Stimulated activated CD4-positive, alpha-beta T cell treated with anti-CD3 and anti-CD28 coated beads, Interleukin-2, amount 100 ng/mL, for 48 hours (primary cell): ENCODE data around the gene RNU1-2.
"Not testable (repeated sequence)": the region's sequence is repeated elsewhere in the genome, so short reads cannot be mapped to it uniquely, and the experiment has no call there.

Source experiments
- DNase-seq, 2 donors: peaks; one replicate each; pipeline ENCODE4 v3.0.0-alpha.2; 2020

Gene RNU1-2

GRCh38 chr1:16927711-16928485 lies 32.1 kb downstream of the RNU1-2 start:
- no peak for DNase-seq

- not testable (repeated sequence) for DNase-seq
Measured at GRCh38 chr1:16929146-16930041, 33.6 kb downstream of the RNU1-2 start.

- DNase-seq: not testable (repeated sequence)
Measured at GRCh38 chr1:16931206-16931934, 35.6 kb downstream of the RNU1-2 start.

DNA sequence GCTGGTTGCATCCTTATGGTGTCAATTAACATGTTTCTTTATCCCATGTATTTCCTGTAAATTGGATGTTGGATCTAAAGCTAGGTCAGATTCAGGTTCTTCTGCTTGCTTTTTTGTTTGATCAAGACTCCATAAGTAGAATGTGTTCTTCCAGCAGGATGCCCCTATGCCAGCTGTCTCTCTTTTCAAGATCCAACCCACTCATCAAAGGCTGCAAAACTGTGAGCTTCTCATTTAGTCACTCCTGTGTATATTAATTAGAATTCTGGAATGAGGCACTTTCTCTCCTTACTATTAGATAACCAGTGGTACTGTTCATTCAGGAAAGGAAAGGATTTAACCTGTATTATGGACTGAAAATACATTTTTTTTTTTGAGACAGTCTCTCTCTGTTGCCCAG lies 38.2 kb downstream of the RNU1-2 start:
- DNase-seq: not testable (repeated sequence)

DNA sequence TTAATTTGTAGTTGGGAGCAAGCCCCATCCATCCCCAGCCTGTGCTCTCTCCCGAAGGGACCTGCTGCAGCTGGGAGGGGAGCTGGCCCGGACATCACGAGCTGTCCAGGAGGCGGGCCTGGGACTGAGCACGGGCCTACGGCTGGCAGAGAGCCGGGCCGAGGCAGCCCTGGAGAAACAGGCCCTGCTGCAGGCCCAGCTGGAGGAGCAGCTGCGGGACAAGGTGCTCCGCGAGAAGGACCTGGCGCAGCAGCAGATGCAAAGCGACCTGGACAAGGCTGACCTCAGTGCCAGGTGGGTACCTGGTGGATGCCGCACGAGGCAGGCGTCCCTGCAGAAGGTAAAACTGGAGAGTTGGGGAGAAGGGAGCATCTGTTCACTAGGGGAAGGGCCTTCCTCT lies 40.8 kb downstream of the RNU1-2 start:
- DNase-seq: not testable (repeated sequence)

DNA sequence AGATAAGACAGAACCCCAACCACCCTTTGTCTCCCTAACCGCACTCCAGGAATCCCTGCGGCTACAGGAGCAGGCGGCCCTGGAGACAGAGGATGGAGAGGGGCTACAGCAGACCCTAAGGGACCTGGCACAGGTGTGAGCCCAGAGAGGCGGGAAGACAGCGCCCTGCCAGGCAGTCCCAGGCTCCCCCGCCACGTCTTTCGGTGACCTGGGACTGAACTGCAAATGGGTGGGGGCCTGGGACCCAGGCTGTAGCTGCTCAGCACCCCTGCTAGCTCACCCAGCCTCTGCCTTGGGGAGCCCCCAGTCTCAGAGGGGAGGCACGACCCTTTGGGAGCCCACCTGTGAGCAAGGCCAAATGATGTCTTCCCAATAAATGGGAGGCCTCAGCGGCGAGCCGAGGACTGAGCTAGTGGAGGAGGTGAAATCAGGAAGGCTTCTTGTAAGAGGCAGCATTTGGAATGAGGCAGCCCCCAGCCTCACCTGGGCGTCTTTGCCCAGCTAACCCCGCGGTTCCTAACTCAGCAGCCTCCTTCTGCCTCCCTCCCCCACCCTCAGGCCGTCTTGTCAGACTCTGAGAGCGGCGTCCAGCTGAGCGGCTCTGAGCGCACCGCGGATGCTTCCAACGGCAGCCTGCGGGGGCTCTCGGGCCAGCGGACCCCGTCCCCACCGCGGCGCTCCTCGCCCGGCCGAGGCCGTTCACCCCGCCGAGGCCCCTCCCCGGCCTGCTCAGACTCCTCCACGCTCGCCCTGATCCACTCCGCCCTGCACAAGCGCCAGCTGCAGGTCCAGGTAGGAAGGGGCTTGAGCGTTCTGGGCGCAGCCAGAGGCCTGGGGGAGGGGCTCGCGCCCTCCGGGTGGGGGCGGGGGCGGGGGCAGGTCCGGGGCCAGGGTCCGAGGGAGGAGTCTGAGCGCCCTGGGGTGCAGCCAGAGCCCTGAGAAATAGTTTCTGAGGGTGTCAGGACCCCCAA lies 42.9 kb downstream of the RNU1-2 start:
- no peak for DNase-seq

DNA sequence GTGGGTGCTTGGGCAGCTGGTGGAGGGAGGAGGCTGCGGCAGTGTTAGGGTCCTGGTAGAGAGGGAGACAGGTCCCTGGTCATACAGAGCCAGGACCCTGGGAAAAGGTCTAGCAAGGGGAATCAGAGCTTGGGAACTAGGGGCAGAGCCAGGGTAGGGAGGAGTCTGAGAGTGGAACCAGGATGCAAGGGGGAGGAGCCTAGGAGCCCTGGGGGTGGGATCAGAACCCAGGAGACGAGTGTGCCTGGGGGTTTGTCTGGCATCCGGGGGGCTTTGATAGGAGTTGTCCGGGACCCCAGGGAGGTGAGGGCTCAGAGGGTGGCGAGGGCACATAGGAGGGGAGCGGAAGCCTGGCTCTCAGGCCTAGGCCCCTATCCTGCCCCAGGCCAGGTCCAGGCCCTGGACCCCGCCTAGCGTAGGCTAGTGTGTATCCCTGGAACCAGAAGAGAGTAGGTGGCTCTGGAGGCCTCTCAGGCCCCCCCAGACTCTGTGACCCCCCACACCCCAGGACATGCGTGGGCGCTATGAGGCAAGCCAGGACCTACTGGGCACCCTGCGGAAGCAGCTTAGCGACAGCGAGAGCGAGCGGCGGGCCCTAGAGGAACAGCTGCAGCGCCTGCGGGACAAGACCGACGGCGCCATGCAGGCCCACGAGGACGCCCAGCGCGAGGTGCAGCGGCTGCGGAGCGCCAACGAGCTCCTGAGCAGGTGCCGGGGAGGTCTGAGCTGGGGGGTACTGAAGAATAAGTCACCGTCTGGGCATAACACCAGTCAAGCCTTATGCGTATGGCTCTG lies 43.8 kb downstream of the RNU1-2 start:
- not testable (repeated sequence) for DNase-seq

GRCh38 chr1:16944038-16944437 lies 48.3 kb downstream of the RNU1-2 start:
- DNase-seq: no peak

DNA sequence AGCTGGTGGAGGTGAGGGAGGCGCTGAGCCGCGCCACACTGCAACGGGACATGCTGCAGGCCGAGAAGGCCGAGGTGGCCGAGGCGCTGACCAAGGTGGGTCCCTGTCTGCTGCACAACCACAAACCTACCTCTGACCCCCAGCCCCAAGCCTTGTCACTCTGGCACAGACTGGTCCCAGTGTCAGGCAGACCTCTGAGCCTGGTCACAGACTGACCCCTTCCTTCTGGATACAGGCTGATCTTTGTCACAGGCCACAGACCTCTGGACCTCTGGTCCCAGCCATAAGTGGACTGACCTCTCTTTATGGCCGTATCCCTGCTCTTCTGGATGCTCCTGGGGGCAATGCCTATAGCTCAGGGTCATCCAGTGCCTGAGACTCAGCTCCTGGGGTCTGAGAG lies 49.7 kb downstream of the RNU1-2 start:
- not testable (repeated sequence) for DNase-seq
